Stimulated activated CD8-positive, alpha-beta memory T cell treated with anti-CD3 and anti-CD28 coated beads, Interleukin-2, amount 100 ng/mL, for 48 hours (primary cell): Measurements from ENCODE around the gene SLC22A1.
A peak's percentile ranks its signal among the peaks of the same experiment; 100 is the strongest.
"Not testable (repeated sequence)": the region's sequence is repeated elsewhere in the genome, so short reads cannot be mapped to it uniquely, and the experiment has no call there.

Experiments used
- DNase-seq, 2 donors: peaks; one replicate each; pipeline ENCODE4 v3.0.0-alpha.2; 2020; ENCODE audit warnings: low read depth in 2 of 2

Gene SLC22A1

DNA sequence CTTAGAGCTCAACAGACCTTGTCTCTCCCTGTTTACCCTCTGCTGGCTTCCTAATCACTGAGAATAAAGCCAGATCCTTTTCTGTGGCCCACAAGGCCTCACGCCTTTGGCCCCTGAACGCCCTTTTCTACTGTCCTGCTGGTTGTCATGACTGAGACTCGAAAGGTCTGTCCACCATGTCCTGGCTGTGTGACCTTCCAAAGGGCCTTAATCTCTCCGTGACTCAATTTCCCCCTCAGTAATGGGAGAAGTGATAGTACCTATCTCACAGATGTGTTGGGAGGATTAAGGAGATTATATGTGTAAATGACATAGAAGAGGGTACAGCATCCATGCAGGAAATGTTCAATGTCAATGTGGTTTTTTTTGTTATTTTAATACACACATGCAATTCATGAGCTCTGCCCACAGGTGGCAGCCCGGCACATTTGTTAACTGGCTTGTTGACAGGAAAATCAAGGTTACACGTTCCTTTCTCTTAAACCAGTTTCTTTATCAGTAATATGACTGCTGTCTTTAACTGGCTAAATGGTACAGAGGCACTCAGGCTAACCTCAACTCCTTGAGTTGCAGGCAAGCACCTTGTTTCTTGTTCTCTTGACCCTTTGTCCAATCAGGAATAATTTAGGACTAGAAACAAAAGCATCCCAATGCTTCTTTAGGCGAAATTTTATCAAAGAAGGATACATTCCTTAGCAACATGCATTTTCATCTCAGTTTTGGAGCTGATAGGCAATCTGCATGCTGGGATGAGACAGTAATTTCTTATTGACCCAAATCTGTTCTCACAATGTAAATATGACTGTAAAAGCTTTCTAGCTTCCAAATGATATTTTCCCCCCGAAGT, 16.6 kb downstream of the SLC22A1 start:
- DNase-seq = peak; percentile 35 to 50

DNA sequence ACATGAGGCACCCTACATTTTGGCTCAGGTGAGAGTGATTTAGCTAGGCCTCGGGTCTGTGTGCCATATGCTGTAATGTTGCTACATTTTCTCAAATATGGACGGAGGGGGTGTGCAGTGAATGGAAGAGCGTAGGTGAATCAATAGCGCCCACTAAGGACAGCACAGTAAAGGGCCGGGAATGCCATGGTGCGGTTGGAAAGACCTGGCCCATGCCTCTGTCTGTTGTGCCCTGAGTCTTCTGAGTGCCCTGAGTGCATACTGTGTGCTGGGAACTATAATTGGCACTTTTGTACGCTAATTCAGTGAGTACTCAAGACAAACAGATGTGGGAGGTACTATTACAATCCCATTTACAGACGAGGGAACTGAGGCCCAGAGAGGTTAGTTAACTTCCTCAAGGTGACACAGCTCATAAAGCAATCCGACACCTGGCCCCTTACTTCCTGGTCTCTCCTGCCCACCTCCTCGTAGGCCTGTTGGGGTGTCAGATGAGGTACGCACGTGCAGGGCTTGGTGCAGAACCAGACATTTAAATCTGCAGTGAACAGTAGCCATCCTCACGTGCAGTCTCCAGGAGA, 17.3 kb downstream of the SLC22A1 start:
- no peak for DNase-seq

DNA sequence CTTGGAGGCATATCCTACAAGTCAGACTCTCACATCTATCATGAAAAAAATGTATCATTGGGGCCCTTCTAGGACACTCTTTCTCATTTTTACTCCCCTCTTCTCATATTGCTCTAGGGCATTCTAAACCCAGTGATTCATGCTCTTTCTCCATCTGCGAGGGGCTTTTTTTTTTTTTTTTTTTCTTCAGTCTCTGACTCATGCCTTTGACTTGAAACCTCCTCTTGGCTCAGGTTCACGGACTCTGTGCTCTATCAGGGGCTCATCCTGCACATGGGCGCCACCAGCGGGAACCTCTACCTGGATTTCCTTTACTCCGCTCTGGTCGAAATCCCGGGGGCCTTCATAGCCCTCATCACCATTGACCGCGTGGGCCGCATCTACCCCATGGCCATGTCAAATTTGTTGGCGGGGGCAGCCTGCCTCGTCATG, 17.8 kb downstream of the SLC22A1 start:
- DNase-seq = no peak

DNA sequence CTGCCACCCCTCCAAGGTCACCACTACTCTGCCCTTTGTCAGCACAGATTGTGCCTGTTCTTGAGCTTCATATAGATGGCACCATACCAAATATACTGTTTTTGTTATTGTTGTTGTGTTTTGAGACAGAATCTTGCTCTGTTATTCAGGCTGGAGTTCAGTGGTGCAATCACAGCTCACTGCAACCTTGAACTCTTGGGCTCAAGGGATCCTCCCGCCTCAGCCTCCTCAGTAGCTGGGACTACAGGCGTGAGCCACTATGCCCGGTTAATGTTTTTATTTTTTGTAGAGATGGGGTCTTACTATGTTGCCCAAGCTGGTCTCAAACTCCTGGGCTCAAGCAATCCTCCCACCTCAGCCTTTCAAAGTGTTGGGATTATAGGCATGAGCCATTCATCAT, 18.9 kb downstream of the SLC22A1 start:
- DNase-seq = not testable (repeated sequence)

DNA sequence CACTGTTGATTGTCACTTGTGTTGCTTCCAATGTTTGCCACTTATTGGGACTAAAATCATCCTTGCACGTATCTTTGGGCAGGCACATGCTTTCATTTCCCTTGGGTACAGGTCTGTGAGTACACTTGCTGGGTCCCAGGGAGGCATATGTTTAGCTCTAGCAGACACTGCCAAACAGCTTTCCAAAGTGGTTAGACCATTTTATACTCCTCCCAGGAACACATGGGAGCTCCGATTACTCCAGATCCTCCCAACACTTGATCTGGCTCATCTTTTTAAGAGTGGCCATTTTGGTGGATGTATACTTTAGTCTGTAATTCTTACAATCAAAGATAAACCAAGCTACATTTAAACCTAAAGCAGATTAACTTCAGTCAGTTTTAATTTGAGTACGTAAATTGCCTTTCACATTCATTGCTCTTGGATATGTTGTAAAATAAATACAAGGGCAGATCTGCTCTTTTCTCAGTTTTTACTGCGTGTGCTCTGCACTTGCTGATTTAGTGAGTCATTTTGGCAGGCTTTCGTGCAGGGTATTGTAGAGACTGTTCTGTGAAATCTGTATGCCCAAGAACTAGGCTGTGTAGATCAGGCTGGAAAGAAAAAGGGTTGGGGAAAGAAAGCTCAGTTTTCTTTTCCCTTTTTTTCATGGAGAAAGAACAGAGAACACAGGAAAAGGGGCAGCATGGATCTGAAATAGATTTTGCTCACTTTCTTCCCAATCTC, 19.5 kb downstream of the SLC22A1 start:
- no peak for DNase-seq

DNA sequence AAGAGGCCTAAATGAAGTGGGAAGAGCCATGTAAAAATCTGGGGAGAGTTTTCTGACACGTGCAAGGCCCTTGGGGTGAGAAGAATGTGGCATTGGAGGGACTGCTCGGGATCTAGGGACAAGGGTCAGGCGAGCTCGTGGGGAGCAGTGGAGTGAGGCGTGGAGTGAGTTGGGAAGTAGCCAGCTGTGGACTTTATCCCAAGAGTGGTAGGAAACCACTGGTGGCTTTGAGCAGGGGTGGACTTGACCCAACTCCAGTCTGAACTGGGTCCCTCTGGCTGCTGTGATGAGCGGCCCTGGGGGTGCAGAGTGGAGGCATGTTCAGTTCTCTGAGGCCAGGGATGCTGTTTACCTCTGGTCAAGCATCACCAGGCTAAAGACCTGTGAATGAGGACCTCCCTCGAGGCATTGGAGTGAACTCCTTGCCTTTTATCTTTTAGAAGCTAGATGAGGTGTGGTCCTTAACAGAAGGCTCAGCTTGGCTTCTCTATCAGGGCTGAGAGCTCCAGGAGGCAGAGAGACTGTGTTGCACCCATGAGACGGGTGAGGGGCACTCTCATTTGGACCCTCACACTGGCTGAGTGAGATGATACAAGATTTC, 20.6 kb downstream of the SLC22A1 start:
- no peak for DNase-seq

DNA sequence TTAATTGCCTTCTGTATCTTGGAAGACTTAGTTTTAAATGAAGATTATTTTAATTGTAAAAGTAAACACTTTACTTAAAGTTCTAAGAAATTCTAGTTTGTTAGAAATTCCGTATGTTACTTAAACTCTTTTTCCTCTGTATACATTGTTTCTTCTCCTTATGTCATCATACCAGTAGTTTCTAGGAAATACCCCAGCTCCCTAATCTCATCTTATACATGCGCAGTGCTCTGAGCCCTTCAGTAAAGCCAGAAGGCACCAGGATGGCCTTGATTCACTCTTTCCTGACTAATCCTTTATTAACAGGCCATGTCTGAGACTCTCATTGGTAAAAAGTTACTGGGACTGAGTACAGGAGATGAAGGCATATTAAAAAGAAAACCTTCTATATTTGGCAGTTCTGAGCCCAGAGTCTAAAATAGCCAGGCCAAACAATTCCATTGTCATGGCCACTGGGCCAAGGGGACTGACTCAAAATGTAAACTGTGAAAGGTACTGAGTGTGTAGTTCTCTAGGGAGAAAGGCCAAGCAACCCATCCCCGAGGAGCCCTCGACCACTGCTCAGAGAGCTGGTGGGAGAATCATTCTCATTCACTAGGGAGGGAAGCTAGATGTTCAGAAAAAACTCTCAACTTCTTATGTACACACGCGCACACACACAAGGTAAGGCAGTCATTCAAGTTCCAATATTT, 25.0 kb downstream of the SLC22A1 start:
- no peak for DNase-seq

DNA sequence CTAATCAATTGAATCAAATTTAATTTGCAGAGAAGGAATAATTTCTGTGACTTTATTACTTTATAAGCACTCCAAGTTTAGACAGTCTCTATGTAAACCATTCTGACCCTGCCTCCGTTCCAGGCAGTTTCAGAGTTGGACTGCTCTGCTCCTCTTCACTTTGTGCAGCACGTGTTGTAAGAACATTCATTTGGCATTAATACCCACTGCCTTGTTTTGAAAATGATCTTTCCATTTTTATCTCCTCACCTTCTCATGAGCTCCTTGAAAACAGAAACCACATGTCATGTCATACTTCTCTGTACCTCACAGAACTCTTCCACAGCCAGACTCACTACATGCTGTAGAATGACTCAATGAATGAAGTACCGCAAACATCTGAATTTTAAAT, 25.5 kb downstream of the SLC22A1 start:
- no peak for DNase-seq

DNA sequence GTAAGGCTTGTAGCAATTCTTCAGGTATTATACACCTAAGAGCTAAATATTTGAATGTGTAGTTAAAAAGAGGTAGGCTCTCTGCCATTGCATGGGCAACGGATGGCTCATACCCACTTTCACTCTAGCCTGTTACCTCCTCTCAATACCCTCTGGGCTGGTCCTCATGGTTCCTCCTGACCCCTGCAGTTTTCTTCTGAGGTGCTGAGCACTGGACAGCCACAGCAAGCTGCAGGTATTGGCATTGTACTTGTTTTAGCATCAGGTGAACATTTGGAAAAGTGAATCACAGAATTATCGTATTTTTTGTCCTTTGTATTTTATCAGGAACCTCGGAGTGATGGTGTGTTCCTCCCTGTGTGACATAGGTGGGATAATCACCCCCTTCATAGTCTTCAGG, 32.9 kb downstream of the SLC22A1 start:
- DNase-seq = no peak

DNA sequence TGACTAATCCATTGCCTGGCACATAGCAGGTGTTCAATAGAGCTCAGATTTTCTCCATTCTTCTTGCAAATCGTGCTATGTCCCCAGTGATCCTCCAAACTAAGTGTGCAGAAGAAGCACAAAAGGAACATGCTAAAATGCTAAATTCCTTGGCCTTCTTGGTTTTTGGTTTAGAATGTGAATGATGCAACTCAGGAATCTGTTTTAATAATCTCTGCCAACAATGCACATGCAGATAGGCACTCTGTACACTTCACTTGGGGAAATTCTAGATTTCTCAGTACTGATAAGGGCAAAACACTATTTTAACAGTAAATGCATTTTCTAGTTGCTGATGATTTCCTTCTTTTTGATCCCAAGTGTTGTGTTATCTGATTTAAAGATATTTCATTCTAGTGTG, 35.2 kb downstream of the SLC22A1 start:
- DNase-seq = no peak

DNA sequence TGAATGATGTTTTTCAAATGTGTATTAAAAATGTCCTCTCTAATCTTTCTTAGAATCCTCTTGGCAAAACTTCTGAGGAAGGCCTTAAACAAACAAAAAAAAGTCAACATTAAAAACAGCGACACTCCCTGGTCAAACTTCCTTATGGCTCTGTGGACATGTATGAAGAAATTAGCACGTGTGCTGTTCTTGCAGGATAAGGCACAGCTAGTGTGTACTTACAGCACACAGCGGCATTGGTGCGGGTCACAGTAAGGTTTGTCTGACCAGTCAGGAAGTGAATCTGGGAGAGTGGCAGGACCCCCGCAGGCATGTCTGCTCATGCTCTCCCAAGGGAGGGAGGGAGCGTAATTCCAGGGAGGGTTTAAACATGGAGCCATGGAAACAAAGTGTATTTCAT, 38.8 kb downstream of the SLC22A1 start:
- DNase-seq = no peak

DNA sequence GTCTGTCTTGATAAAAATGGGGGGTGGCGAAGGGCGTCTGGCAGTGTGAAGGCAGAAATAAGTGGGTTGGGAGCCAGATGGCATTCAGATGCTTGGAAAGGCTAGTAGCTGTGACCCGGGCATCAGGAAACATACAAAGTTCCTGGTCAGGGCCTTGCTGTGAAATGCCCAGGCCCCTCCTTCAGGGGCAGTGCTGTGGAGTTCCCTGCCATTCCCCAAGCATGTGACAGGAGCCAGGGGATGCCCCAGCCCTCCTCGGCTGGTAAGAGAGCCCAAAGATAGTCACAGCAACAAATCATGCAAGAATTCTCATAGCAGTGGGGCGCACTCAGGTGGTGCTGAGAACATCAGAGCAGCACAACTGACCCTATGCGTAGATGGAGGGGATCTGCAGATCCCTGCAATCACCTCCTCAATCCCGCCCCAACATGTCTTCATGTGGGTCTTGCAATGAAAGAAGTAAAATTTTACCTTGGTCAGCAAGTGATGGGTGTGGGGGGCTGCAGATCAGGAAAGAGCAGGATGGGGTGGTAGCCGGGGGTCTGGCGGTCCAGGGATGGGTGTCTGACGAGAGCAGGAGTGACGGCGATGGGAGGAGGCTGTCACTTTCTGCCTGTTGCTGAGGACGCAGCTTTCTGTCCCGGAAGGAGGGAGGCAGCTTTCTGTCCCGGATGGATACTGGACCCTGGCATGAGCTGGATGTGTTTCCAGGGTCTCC, 39.5 kb downstream of the SLC22A1 start:
- DNase-seq = no peak

DNA sequence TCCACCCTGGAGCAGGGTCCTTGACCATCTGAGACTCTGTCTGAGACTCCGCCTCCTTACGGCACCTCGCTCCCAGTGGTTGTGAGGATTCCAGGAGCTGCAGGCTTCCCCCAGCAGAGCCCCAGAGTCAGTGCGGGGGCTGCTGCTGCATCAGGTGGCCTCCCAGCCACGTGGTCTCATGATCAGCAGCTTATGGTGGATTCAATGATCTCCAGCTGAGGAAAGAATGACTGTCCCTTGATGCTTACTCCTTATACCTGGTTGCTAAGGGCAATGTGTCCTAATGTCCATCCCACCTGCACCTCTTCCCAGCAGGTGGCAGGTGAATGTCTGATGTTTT, 40.0 kb downstream of the SLC22A1 start:
- no peak for DNase-seq

DNA sequence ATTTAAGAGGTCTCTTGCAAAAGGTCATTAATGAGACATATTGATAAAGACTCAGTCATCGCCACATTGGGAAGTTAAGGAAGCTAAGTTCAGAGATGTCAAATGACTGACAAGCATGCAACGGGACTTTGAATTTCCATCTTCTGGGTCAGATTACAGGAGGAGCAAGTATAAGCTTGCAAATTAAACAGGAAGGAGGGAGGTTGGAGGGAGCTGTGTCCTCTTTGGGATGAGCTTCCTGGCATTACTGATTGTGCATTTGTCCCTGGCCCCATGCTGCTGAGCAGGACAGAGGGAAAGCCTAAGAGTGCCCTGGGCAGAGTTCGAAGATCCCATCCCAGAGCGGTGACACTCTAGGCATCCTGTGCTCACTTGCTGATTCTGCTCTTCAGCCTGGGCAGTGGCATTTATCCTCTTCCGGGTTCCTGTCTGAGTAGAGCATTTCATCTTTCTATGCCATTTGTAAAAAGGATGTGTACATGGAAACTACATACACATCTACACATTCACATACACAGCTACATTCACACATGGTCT, 40.5 kb downstream of the SLC22A1 start:
- DNase-seq = no peak

DNA sequence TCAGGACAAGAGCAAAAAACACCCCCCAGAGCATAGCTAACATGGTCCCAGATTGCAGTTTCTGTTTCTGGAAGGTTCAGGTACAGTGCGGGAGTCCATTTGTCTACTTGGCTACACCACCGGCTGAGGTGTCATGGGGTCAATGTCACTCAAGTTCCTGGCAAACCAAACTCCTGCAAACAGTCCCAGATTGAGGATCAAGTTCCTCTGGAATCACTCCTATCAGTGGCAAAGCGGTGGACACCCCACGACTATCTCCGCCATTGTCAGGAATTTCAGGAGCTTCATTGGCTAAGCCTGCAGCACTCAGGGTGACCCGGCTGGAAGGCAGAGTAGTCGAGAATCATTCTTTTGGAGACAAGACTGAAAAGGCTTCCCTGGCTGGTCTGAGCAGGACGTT, 41.8 kb downstream of the SLC22A1 start:
- no peak for DNase-seq

DNA sequence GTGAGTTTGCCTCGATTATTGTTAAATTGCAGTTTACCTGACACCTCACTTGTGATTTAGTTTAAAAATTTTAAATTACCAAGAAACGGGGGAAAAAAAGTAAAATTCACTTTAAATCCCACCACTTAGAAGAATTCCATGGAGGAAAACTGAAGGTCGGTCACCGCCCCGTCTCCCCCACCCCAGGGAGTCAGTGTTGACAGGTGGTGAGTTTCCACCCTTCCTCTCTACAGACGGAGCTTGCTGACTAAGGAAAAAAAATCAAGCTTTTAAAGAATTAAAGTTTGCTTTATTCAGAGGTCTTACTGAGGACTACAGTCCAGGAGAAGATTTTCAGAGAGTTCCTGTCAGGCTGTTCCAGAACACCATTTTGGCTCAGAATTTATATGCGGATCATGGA, 42.3 kb downstream of the SLC22A1 start:
- DNase-seq = no peak

DNA sequence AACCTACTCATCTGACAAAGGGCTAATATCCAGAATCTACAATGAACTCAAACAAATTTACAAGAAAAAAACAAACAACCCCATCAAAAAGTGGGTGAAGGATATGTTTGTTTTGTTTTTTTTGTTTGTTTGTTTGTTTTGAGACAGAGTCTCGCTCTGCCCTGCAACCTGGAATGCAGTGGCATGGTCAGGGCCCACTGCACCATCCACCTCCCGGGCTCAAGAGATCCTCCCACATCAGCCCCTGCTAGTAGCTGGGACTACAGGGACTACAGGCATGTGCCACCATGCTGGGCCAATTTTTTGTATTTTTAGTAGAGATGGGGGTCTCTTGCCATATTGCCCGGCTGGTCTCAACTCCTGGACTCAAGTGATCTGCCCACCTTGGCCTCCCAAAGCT, 44.3 kb downstream of the SLC22A1 start:
- not testable (repeated sequence) for DNase-seq

DNA sequence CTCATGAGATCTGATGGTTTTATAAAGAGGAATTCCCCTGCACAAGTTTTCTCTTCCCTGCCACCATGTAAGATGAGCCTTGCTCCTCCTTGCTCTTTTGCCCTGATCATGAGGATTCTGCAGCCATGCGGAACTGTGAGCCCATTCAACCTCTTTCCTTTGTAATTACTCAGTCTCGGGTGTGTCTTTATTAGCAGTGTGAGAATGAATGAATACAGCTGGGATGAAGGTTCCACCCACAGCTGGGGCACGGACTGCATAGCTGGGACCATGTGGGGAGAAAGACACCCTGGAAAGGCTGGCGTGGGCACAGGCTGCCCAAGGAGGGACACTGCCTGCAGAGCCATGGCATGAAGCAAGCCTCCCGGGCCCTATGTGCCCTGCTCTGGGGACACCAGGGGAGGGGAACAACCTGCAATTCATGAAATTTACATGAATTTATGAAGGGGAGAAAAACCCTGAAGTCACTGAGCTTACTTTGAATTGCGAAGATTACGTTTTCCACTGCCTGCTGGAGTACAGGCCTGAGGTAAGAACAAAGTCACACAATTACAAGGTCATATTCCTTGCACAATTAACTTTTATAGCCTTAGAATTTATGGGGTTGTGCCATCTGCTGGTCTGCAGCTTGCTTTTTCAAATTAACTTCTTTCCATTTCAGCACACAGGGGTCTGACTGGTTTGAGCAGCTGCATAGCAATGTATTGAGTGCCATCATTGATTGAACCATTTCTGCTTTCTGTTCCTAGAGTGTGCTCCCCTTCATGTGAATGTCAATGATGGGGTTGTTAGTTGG, 46.2 kb downstream of the SLC22A1 start:
- no peak for DNase-seq

DNA sequence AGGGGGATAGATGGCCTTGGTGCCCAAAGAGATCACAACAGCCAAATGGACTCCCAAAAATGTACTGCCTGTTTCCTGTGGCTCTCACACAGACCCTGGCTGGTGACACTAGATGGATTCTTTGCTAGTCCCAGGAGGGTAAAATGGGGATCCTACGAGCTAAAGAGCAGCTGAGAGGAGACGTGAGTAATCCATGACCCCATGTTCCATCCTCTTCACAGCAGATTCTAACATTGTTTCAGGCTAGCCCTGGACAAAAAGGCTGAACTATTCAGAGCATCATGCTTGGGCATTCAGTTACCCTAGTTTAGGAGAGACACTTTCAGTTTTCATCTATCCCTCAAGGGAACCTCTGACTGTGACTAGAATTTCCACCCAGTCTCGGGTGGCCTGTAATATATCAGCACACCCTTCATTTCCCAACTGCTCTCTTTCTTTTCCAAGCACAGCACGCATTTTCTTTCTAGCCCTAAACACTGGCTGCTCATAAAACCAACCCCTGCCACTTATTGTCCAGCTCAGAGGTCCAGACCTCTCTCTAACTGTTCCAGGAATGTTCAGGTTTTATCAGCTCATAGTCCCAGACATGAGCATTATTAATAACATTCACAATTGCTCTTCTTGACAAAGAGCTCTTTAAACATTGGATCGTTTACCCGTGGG, 48.5 kb downstream of the SLC22A1 start:
- DNase-seq = no peak

DNA sequence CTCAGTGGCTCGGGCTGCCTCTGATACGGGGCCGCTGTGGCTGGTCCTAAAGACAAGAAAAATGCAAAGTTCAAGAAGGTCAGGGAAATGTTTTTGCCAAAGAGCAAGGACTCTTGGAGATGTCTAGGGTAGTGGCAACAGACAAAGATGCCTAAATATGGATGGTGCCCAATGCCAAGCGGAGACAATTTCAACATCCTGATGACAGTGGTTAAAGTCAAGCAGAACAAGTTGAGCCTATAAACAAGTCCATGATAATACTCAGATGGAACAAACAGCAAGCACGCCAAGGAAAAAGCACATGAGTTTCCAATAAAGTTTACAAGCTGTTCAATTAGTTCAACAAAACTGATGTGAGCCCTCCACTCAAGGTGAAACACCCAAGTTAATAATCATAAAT, 51.1 kb downstream of the SLC22A1 start:
- no peak for DNase-seq
